ENCODE data around the gene TMEM183A.
"Not testable (repeated sequence)": the region's sequence is repeated elsewhere in the genome, so short reads cannot be mapped to it uniquely, and the experiment has no call there.

TMEM183A gene
- 60.0 to 114 (median 76.9) reads per million in 4 donors for total RNA-seq

- peak; percentile 85 to 97 (median 92) for DNase-seq
Observed at GRCh38 chr1:203006948-203007871, at the start of gene TMEM183A. Gene TMEM183A, plus strand, starts transcription at chr1:203007374. Its CDS starts 92 bp downstream, at chr1:203007466.

- peak; percentile 89 to 95 (median 92) for DNase-seq
Observed at GRCh38 chr1:202957733-202958543, 49.2 kb upstream of the TMEM183A start, which contains the start of gene ADIPOR1. Gene ADIPOR1, minus strand, starts transcription at chr1:202958312. Its CDS starts 7,242 bp downstream, at chr1:202951070.

GRCh38 chr1:202958544-202959275 is 48.5 kb upstream of the TMEM183A start:
- DNase-seq: peak in 1 of 5 donors; percentile 7

- no peak for DNase-seq
Observed at GRCh38 chr1:202959276-202959620, 47.9 kb upstream of the TMEM183A start.

- DNase-seq: no peak
Observed at GRCh38 chr1:202961220-202961880, 45.8 kb upstream of the TMEM183A start.

- no peak for DNase-seq
Observed at GRCh38 chr1:202964791-202965410, 42.3 kb upstream of the TMEM183A start.

GRCh38 chr1:202965422-202965821 is 41.8 kb upstream of the TMEM183A start:
- no peak for DNase-seq

GRCh38 chr1:202966006-202966898 is 40.9 kb upstream of the TMEM183A start:
- DNase-seq: no peak

- peak in 2 of 5 donors; percentile 10 to 48 for DNase-seq
Observed at GRCh38 chr1:202967684-202968281, 39.4 kb upstream of the TMEM183A start.

- DNase-seq: no peak
Observed at GRCh38 chr1:202968351-202968750, 38.8 kb upstream of the TMEM183A start.

- peak in 2 of 5 donors; percentile 6 to 66 for DNase-seq
Observed at GRCh38 chr1:202968895-202969295, 38.3 kb upstream of the TMEM183A start.

- no peak for DNase-seq
Observed at GRCh38 chr1:202972046-202972445, 35.1 kb upstream of the TMEM183A start.

GRCh38 chr1:202974856-202975255 is 32.3 kb upstream of the TMEM183A start:
- no peak for DNase-seq

GRCh38 chr1:202976633-202977032 is 30.5 kb upstream of the TMEM183A start:
- DNase-seq: no peak

- no peak for DNase-seq
Observed at GRCh38 chr1:202979459-202979858, 27.7 kb upstream of the TMEM183A start.

GRCh38 chr1:202981939-202982338 is 25.2 kb upstream of the TMEM183A start:
- DNase-seq: no peak

GRCh38 chr1:202982715-202983430 is 24.3 kb upstream of the TMEM183A start:
- no peak for DNase-seq

GRCh38 chr1:202986120-202986519 is 21.1 kb upstream of the TMEM183A start:
- DNase-seq: not testable (repeated sequence)

- no peak for DNase-seq
Observed at GRCh38 chr1:202987255-202987654, 19.9 kb upstream of the TMEM183A start.

All from T-helper 1 cell (primary cell).